GM20000 (cell line): ENCODE data around the gene LCN10.

Source experiments
- DNase-seq: peaks from one replicate; pipeline ENCODE4 v3.0.0; 2012; ENCODE audit warnings: low spot score
- CTCF ChIP-seq: IDR thresholded peaks from 2 replicates; pipeline ENCODE4 v1.5.1; 2012; ENCODE audit warnings: mild to moderate bottlenecking, control low read depth; ENCODE audit errors: extremely low read depth, missing control alignments

Gene LCN10

GRCh38 chr9:136726631-136727191 is 16.0 kb downstream of the LCN10 start:
- TF ChIP-seq CTCF = peak; percentile 64
- DNase-seq = peak; percentile 87

- no peak for TF ChIP-seq CTCF
- DNase-seq = no peak
These were observed 16.6 kb downstream of the LCN10 start for GRCh38 chr9:136726118-136726517.

- no peak for TF ChIP-seq CTCF
- DNase-seq = no peak
These were observed 17.1 kb downstream of the LCN10 start for GRCh38 chr9:136725612-136726011.

GRCh38 chr9:136724772-136725171 is 18.0 kb downstream of the LCN10 start:
- DNase-seq = no peak
- TF ChIP-seq CTCF = no peak

GRCh38 chr9:136723989-136724388 is 18.8 kb downstream of the LCN10 start:
- TF ChIP-seq CTCF = no peak
- DNase-seq = no peak

- no peak for TF ChIP-seq CTCF
- DNase-seq = no peak
These were observed 19.3 kb downstream of the LCN10 start for GRCh38 chr9:136723362-136723976.

GRCh38 chr9:136722969-136723356 is 19.8 kb downstream of the LCN10 start:
- TF ChIP-seq CTCF = no peak
- DNase-seq = no peak
